ENCODE results near the gene EIF4B. TPM values are rescaled to one million over a fixed set of nuclear protein-coding genes. Genes with fewer than 3 reads are reported as not detected.

The EIF4B gene, protein sequence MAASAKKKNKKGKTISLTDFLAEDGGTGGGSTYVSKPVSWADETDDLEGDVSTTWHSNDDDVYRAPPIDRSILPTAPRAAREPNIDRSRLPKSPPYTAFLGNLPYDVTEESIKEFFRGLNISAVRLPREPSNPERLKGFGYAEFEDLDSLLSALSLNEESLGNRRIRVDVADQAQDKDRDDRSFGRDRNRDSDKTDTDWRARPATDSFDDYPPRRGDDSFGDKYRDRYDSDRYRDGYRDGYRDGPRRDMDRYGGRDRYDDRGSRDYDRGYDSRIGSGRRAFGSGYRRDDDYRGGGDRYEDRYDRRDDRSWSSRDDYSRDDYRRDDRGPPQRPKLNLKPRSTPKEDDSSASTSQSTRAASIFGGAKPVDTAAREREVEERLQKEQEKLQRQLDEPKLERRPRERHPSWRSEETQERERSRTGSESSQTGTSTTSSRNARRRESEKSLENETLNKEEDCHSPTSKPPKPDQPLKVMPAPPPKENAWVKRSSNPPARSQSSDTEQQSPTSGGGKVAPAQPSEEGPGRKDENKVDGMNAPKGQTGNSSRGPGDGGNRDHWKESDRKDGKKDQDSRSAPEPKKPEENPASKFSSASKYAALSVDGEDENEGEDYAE
- 100 to 1,000 TPM; 222 to 451 (median 363) TPM for total RNA-seq

DNA sequence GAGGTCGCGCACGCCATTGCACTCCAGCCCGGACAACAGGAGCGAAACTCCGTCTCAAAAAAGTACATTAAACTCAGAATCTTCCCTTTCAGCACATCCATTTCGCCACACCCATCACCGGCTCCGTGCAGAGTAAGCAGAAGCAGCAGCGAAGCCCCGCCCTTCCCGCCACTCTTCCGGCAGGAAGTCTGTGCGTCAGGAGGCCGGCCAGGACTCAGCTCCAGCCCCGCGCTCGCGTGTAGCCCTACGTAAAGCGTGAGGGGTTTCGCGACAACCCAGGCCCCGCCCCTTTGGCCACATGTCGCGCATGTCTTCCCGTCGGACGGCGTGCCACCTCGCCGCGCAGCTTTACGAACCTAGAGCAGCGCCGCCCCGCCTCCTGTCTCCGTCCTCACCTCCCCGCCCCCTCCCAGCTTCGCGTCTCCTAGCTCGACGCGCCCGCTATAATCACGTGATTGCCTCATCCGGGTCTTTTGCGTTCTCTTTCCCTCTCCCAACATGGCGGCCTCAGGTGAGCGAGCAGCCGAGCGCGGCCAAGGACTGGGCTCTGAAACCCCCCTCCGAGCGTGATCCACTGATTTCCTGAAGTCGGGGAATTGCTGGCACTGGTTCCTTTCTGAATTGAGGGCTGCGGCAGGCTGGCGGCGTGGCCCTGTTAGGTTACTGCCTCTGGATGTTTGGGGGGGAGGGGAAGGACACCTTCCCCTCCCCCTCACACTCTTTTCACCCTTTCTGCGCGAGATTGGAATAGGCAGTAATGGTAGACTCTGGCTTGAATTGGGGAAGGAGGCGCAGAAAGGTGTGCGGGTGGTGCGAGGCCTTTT, at the start of gene EIF4B:
Gene EIF4B, plus strand, starts transcription at position 471 of the 824 bp plus-strand sequence. Its CDS starts 28 bp downstream, at position 499.
- Histone ChIP-seq H3K4me1 (peaks cover 42 to 53% (median 45%) of the 10 kb centered on the region in 4 donors), H3K27me3 (no peaks in the 10 kb centered on the region), H3K27ac (peak within 1 kb of the TSS; percentile 90 to 97 (median 92)), H3K4me3 (peak within 1 kb of the TSS; percentile 72 to 86 (median 81)), H3K9me3 (no peaks in the 10 kb centered on the region), H3K36me3 (peaks cover 0 to 5% (median 1%) of the 10 kb centered on the region in 4 donors)
- WGBS, 2 donors: 0 to 1% methylated on average over 39 to 54 of the region's 64 CpGs
- TF ChIP-seq CTCF (IDR thresholded peaks at IDR 0.05) (no peak), POLR2AphosphoS5 (IDR thresholded peaks at IDR 0.05) (peak in 1 of 2 donors; percentile 80), EP300 (IDR thresholded peaks at IDR 0.05) (peak in 1 of 4 donors; percentile 85), POLR2A (IDR thresholded peaks at IDR 0.05) (peak in 3 of 4 donors; percentile 19 to 80 (median 63))
- peak; percentile 98 to 100 for ATAC-seq (ENCODE audit: low FRiP score in 2 of 2)
- peak; percentile 99 to 100 for DNase-seq

DNA sequence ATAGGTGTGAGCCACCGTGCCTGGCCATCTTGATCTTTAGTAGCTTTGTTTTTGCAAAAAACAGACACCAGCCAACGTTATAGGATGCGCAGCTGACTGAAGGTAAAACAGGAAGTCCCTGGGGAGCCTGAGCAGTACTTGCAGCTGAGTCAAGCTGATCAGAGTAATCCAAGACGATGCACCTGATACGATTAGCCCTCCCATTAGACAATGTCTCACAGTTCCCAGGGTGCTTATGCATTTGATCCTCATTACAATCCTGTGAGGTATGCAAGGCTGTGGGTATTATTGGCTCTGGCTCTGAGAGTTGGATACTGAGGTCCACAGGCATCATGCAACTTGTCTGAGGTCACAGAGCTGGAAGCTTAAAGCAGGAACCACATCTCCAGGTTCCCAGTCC, 49.3 kb upstream of the EIF4B start:
- WGBS, 2 donors: 51 to 57% methylated on average over 4 to 5 of the region's 5 CpGs
- Histone ChIP-seq H3K27ac (no peak overlapping the region), H3K36me3 (peaks cover 0 to 8% (median 5%) of the 10 kb centered on the region in 4 donors), H3K9me3 (no peaks in the 10 kb centered on the region), H3K27me3 (no peaks in the 10 kb centered on the region), H3K4me1 (no peaks in the 10 kb centered on the region), H3K4me3 (no peak overlapping the region)
- TF ChIP-seq CTCF (IDR thresholded peaks at IDR 0.05) (no peak), POLR2A (IDR thresholded peaks at IDR 0.05) (no peak), POLR2AphosphoS5 (IDR thresholded peaks at IDR 0.05) (no peak), EP300 (IDR thresholded peaks at IDR 0.05) (no peak)
- ATAC-seq (ENCODE audit: low FRiP score in 2 of 2): no peak
- no peak for DNase-seq

DNA sequence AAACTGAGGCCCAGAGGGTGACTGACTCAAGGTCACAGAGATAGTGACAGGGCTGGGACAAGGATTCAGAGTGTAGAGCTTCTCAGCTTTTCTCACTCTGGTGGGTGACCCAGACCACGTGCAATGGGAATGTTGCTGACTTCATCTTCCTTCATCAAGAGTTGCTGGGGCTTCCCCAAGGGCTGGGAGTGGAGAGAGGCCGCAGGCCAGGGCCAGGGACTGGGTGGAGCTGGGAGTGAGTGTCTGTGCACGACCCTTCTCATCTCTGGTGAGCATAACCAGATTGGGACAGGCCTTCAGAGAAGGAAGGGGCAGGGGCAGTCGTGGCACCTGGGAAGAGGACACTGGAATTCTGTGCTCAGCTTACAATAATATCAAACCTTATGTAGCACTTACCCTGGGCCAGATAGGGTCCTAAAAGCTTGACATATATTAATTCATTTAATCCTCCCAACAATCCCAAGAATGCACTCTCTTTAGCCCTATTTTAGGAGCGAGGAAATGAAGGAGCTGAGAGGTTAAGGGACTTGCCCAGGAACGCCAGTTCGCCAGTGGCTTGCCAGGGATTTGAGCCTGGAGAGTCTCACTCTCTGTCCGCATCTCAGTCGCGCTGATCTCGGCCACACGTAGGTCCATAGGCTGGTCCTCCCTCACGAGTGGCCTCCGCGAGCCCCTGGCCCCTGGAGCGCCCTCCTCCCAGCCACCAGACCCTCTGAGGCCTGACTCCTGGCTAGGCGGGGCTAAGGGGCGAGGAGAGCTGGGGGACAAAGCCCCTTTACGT, 41.5 kb upstream of the EIF4B start:
- H3K9me3 ChIP-seq: no peaks in the 10 kb centered on the region
- H3K27ac ChIP-seq: no peak overlapping the region
- no peak for TF ChIP-seq POLR2AphosphoS5 (IDR thresholded peaks at IDR 0.05)
- no peak for TF ChIP-seq CTCF (IDR thresholded peaks at IDR 0.05)
- TF ChIP-seq EP300 (IDR thresholded peaks at IDR 0.05): no peak
- TF ChIP-seq POLR2A (IDR thresholded peaks at IDR 0.05): no peak
- H3K27me3 ChIP-seq: peaks cover 0 to 6% (median 1%) of the 10 kb centered on the region in 4 donors
- DNase-seq: peak in 1 of 2 donors; percentile 52
- ATAC-seq (ENCODE audit: low FRiP score in 2 of 2): peak; percentile 50
- WGBS, 2 donors: 62 to 63% methylated on average over 19 of the region's 19 CpGs
- H3K36me3 ChIP-seq: no peaks in the 10 kb centered on the region
- peak overlapping the region in 1 of 4 donors; percentile 19 for H3K4me3 ChIP-seq
- H3K4me1 ChIP-seq: peaks cover 0 to 10% (median 2%) of the 10 kb centered on the region in 4 donors

GRCh38 chr12:52965337-52965731, 40.9 kb upstream of the EIF4B start:
- Histone ChIP-seq H3K27ac (no peak overlapping the region), H3K27me3 (peaks cover 0 to 6% (median 1%) of the 10 kb centered on the region in 4 donors), H3K4me3 (peak overlapping the region in 2 of 4 donors; percentile 3 to 19), H3K9me3 (no peaks in the 10 kb centered on the region), H3K4me1 (peaks cover 0 to 10% (median 2%) of the 10 kb centered on the region in 4 donors), H3K36me3 (no peaks in the 10 kb centered on the region)
- ATAC-seq (ENCODE audit: low FRiP score in 2 of 2) (peak; percentile 53 to 70), DNase-seq (peak in 1 of 2 donors; percentile 76)
- TF ChIP-seq CTCF (IDR thresholded peaks at IDR 0.05) (no peak), POLR2AphosphoS5 (IDR thresholded peaks at IDR 0.05) (no peak), EP300 (IDR thresholded peaks at IDR 0.05) (no peak), POLR2A (IDR thresholded peaks at IDR 0.05) (no peak)
- 6 to 13% methylated on average over 17 to 21 of the region's 28 CpGs for WGBS, 2 donors
